Adrenal gland (tissue), 12 donors: ENCODE measurements around the gene C3orf70. TPM values are rescaled to one million over a fixed set of nuclear protein-coding genes. Genes with fewer than 3 reads are reported as not detected.
A peak's percentile ranks its signal among the peaks of the same experiment; 100 is the strongest.

Experiments used
- DNase-seq, 7 donors: peaks; one replicate each; pipeline ENCODE4 v3.0.0-alpha.2; 2019 to 2020
- H3K27ac ChIP-seq, 5 donors: fragments of 200-600 bp; sonication (generic) in 4 of 5; 1 replicate in 3 of 5; 2 replicates in 2 of 5; pipeline versions ENCODE4 v1.5.1 to v1.8.0; 2016 to 2020; ENCODE audit warnings: mild to moderate bottlenecking in 1 of 5
- H3K27me3 ChIP-seq: fragments of 200-600 bp; 2 replicates; pipeline ENCODE4 v1.8.0; 2021
- H3K36me3 ChIP-seq, 2 donors: fragments of 200-600 bp; replicated peaks in 1 of 2; 1 replicate in 1 of 2; 2 replicates in 1 of 2; pipeline versions ENCODE4 v1.5.1 to v1.8.0; 2018 to 2022
- H3K4me1 ChIP-seq, 2 donors: fragments of 200-600 bp; replicated peaks in 1 of 2; 1 replicate in 1 of 2; 2 replicates in 1 of 2; pipeline versions ENCODE4 v1.5.1 to v1.8.0; 2018 to 2021
- H3K4me3 ChIP-seq, 4 donors: fragments of 200-600 bp; sonication (generic) in 3 of 4; one replicate each; pipeline ENCODE4 v1.5.1; 2016 to 2018
- H3K9me3 ChIP-seq, 3 donors: fragments of 200-600 bp; sonication (generic) in 1 of 3; replicated peaks in 1 of 3; 1 replicate in 2 of 3; 2 replicates in 1 of 3; pipeline versions ENCODE4 v1.5.1 to v1.8.0; 2016 to 2021
- POLR2A ChIP-seq, 2 donors: fragments of 450-650 bp; IDR thresholded peaks; one replicate each; pipeline ENCODE4 v1.6.1; 2017; ENCODE audit warnings: antibody characterized with exemption in 2 of 2, mild to moderate bottlenecking in 2 of 2, moderate library complexity in 1 of 2
- WGBS, 4 donors: extraction: QIAGEN DNeasy Blood & Tissue Kit in 2 of 4; methylation state at CpG; one replicate each; pipeline versions ENCODE4 v1.1.5 to v1.1.7; 2013 to 2017; 5-methylcytosine and 5-hydroxymethylcytosine counted together
- intact Hi-C, 2 donors: fragments of 100-400 bp; cut with DNase I; formaldehyde crosslinking; loops; one replicate each; pipeline versions ENCODE4 v1.14.1 to v1.15.0; 2022 to 2023
- polyA plus RNA-seq, 3 donors: library from polyadenylated mRNA; stranded (reverse); fragments of 200-250 nt in 2 of 3; fragments of 350-450 nt in 1 of 3; fragmentation: Illumina TruSeq in 1 of 3; extraction: RNeasy Lipid Tissue Mini Kit (QIAGEN cat#74804) in 1 of 3; gene quantifications; one replicate each; pipeline ENCODE4 v1.2.3, GENCODE V29; 2013 to 2014
- total RNA-seq, 9 donors: library from RNA; depleted of rRNA in 4 of 9; stranded (reverse); fragments of >200 nt in 4 of 9; fragments of 120-200 nt in 1 of 9; fragmentation: NEBNext Ultra II Directional in 1 of 9; extraction: Animal tissue kit (Norgen Biotek cat#: 25700) in 1 of 9; gene quantifications; one replicate each; pipeline versions ENCODE4 v1.1.0 to v1.2.4, GENCODE V29; 2013 to 2023
- TF ChIP-seq, protein P1 (sequence below), 6 experiments: fragments of 450-650 bp in 4 of 6; fragments of 200-600 bp in 2 of 6; sonication (generic) in 1 of 6; IDR thresholded peaks; 1 replicate in 5 of 6; 2 replicates in 1 of 6; pipeline versions ENCODE4 v1.5.1 to v1.8.0; 2016 to 2021; ENCODE audit warnings: antibody characterized with exemption in 6 of 6, mild to moderate bottlenecking in 2 of 6, moderate library complexity in 1 of 6
- donor health status: healthy with polysubstance abuse.
- donor health status: Bipolar disorder and iron deficiency.
- donor health status: DM: yes; HTN: yes; CAD: no.
- donor health status: DM: no; HTN: no; CAD: no.
- donor health status: DM: no; HTN: no; CAD: no.
- donor health status: DM: yes; HTN: yes; CAD: no.

The C3orf70 gene
- total and polyA plus RNA-seq, 12 donors: 0.64 to 2.6 (median 0.95) TPM

DNA sequence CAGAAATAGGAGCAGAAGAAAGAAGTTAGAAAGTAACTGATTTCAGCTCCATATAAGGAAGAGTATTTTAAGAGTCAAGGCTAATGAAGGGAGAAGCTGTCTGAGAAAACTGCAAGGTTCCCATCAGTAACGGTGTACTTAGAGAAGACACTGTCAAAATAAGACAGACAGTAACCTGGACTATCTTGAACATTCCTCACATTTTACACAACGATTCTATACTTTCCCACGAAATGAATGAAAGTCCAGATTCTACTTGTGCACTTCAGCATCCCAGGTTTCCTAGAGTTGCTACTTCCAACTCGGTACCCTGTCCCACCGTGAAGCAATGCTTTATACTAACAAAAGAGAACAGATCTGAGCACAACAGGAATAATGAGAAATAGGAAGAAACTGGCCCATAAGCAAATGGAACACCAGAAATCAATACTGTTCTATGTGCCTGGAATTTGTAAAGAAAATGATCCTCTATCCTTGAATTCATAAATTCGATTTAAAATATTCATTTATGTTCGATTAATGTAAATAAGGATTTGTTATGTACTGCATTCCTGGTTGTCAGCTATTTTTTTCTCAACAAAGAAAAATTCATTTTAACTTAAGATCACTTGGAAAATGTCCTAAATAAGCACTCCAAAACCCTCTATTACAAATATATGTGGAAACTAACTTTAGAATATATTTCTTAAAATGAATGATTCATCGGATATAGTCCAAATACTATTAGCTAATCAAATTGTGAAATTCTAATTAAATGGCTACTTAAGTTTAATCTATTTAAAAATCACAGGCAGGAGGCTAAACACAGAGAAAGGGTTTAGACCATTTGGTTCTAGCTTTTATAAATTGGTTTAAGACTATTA, 1.5 kb downstream of the C3orf70 start:
- Histone ChIP-seq H3K27ac (no peak overlapping the region), H3K27me3 (peaks cover 28% of the 10 kb centered on the region), H3K4me3 (peak overlapping the region in 1 of 4 donors; percentile 66), H3K4me1 (peaks cover 0 to 8% of the 10 kb centered on the region in 2 donors), H3K9me3 (no peaks in the 10 kb centered on the region), H3K36me3 (no peaks in the 10 kb centered on the region)
- TF ChIP-seq POLR2A (IDR thresholded peaks at IDR 0.05): no peak
- intact Hi-C loops: no loop called here
- DNase-seq: no peak
- WGBS, 4 donors: 57 to 64% (median 60%) methylated on average over 8 of the region's 8 CpGs

- WGBS, 4 donors: 73 to 88% (median 79%) methylated on average over 1 of the region's 1 CpG
- Histone ChIP-seq H3K4me1 (peaks cover 0 to 8% of the 10 kb centered on the region in 2 donors), H3K4me3 (no peak overlapping the region), H3K27me3 (peaks cover 28% of the 10 kb centered on the region), H3K9me3 (no peaks in the 10 kb centered on the region), H3K27ac (no peak overlapping the region), H3K36me3 (no peaks in the 10 kb centered on the region)
- DNase-seq: no peak
- TF ChIP-seq POLR2A (IDR thresholded peaks at IDR 0.05): no peak
- TF ChIP-seq, protein P1, sequence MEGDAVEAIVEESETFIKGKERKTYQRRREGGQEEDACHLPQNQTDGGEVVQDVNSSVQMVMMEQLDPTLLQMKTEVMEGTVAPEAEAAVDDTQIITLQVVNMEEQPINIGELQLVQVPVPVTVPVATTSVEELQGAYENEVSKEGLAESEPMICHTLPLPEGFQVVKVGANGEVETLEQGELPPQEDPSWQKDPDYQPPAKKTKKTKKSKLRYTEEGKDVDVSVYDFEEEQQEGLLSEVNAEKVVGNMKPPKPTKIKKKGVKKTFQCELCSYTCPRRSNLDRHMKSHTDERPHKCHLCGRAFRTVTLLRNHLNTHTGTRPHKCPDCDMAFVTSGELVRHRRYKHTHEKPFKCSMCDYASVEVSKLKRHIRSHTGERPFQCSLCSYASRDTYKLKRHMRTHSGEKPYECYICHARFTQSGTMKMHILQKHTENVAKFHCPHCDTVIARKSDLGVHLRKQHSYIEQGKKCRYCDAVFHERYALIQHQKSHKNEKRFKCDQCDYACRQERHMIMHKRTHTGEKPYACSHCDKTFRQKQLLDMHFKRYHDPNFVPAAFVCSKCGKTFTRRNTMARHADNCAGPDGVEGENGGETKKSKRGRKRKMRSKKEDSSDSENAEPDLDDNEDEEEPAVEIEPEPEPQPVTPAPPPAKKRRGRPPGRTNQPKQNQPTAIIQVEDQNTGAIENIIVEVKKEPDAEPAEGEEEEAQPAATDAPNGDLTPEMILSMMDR (IDR thresholded peaks at IDR 0.05): no peak
- intact Hi-C loops: no loop called here
Measured at GRCh38 chr3:185150561-185150960, 2.3 kb downstream of the C3orf70 start.

DNA sequence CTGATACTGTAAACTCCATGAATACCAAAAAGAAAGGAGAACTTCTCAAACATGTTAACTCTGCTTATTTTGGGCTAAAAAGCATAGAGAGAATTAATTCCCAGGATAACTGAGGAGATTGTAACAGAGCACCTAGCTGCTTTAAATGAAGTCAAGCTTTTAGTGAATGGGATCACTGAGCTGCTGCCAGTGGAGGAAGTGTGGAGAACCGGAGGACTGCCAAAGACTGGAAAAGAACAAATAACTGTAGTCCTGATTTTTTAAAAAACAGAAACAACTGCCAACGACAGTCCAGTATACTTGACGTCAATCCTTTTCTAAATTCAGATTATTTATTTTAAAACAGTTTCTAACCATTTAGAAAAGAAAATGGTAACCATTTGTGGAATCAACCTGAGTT, 3.3 kb downstream of the C3orf70 start:
- no peak overlapping the region for H3K27ac ChIP-seq
- H3K27me3 ChIP-seq: peaks cover 28% of the 10 kb centered on the region
- H3K4me1 ChIP-seq: peaks cover 0 to 11% of the 10 kb centered on the region in 2 donors
- intact Hi-C loops: no loop called here
- TF ChIP-seq, protein P1 (IDR thresholded peaks at IDR 0.05): no peak
- TF ChIP-seq POLR2A (IDR thresholded peaks at IDR 0.05): no peak
- no peak overlapping the region for H3K4me3 ChIP-seq
- no peak for DNase-seq
- 56 to 71% (median 65%) methylated on average over 3 of the region's 3 CpGs for WGBS, 4 donors
- H3K36me3 ChIP-seq: no peaks in the 10 kb centered on the region
- H3K9me3 ChIP-seq: no peaks in the 10 kb centered on the region

DNA sequence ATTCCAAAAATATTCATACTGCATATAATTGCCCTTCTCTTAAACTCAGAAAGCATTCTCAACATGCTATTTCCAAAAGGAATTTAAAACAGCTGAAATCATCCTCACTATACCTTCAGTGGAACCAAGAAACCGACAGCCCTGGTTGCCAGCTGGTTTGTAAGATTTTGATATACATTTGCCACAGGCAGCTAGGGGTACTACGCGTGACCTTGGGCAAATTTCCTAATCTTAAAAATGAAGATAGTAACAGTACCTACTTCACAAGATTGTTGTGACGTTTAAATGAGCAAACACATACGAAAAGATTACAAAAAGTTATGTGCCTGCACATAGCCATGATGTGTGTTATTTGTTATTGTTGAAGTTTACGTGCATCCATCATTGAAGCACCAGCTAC, 7.3 kb downstream of the C3orf70 start:
- no peak for DNase-seq
- TF ChIP-seq, protein P1 (IDR thresholded peaks at IDR 0.05): no peak
- TF ChIP-seq POLR2A (IDR thresholded peaks at IDR 0.05): no peak
- Histone ChIP-seq H3K27ac (no peak overlapping the region), H3K36me3 (no peaks in the 10 kb centered on the region), H3K4me1 (peaks cover 0 to 3% of the 10 kb centered on the region in 2 donors), H3K27me3 (peaks cover 11% of the 10 kb centered on the region), H3K4me3 (no peak overlapping the region), H3K9me3 (no peaks in the 10 kb centered on the region)
- 84 to 95% (median 88%) methylated on average over 6 of the region's 6 CpGs for WGBS, 4 donors
- intact Hi-C loops: no loop called here
